ENCODE data around the gene PARD3B. TPM values are rescaled to one million over a fixed set of nuclear protein-coding genes. Genes with fewer than 3 reads are reported as not detected.

The PARD3B gene
- total RNA-seq, 1 experiment from 2014 or later: 7.6 TPM

DNA sequence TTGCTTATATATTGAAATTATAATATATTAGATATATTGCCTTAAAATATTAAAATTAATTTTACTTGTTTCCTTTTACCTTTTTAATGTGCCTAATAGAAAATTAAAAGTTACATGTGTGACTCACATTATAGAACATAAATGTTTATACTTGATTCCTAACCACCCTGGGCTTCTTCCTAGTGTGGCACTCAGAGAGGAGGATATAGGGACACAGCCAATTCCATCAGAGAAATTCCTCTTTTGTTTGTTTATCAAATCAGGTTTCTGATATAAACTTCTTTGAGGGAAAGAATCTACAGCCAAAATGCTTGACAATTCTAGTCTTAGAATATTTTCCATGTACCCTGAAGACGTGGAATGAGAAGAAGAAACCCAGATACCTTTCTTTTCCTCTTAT is 788.1 kb downstream of the PARD3B start:
- no TSS peak for BruUV-seq (replicated peaks)
- Histone ChIP-seq H3F3A (ENCODE audit: insufficient read depth, low read depth) (no peaks in the 10 kb centered on the region), H2AFZ (no peak overlapping the region), H3K9me3 (ENCODE audit: insufficient read depth, low read depth) (no peaks in the 10 kb centered on the region), H3K27ac (no peak overlapping the region), H3K4me3 (no peak overlapping the region), H3K4me2 (no peak overlapping the region), H3K4me1 (replicated peaks; ENCODE audit: insufficient read depth) (no peaks in the 10 kb centered on the region), H3K79me2 (ENCODE audit: low read depth) (no peaks in the 10 kb centered on the region), H4K20me1 (ENCODE audit: insufficient read depth) (no peaks in the 10 kb centered on the region), H3K9me2 (ENCODE audit: insufficient read depth) (no peaks in the 10 kb centered on the region), H3K27me3 (ENCODE audit: insufficient read depth, low read depth) (no peaks in the 10 kb centered on the region), H3K36me3 (ENCODE audit: low read depth) (no peaks in the 10 kb centered on the region)
- no peak for DNase-seq
- POLR2A ChIA-PET (ENCODE audit: unreplicated experiment): no interaction called here
- TF ChIP-seq, protein P1, sequence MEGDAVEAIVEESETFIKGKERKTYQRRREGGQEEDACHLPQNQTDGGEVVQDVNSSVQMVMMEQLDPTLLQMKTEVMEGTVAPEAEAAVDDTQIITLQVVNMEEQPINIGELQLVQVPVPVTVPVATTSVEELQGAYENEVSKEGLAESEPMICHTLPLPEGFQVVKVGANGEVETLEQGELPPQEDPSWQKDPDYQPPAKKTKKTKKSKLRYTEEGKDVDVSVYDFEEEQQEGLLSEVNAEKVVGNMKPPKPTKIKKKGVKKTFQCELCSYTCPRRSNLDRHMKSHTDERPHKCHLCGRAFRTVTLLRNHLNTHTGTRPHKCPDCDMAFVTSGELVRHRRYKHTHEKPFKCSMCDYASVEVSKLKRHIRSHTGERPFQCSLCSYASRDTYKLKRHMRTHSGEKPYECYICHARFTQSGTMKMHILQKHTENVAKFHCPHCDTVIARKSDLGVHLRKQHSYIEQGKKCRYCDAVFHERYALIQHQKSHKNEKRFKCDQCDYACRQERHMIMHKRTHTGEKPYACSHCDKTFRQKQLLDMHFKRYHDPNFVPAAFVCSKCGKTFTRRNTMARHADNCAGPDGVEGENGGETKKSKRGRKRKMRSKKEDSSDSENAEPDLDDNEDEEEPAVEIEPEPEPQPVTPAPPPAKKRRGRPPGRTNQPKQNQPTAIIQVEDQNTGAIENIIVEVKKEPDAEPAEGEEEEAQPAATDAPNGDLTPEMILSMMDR (conservative IDR thresholded peaks at IDR 0.05): no peak
- TF ChIP-seq EZH2 (IDR thresholded peaks at IDR 0.05; ENCODE audit: low read depth): no peak
- CTCF ChIA-PET: no interaction called here
- intact Hi-C loops (cut with micrococcal nuclease; ENCODE audit: unreplicated experiment): no loop called here

DNA sequence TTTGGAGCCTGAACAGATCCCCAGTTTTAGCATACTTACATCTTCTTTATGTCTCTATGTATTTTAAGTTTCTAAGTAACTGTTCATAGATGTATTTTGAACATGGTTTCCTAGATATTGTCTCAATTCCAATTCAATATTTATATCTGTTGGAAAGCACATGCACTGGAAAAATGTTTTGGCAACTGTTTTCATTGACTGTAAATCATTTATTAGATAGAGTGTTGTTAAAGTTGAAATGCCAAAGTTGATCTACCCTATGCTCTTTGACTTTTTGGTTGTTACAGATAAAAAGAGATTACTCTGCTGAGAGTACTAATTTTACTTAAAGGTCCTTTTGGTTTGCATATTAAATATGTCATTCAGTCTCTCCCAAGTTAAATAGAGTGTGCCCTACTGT is 792.0 kb downstream of the PARD3B start:
- Histone ChIP-seq H3K36me3 (ENCODE audit: low read depth) (no peaks in the 10 kb centered on the region), H3K9me3 (ENCODE audit: insufficient read depth, low read depth) (no peaks in the 10 kb centered on the region), H3K4me1 (replicated peaks; ENCODE audit: insufficient read depth) (no peaks in the 10 kb centered on the region), H3K27ac (no peak overlapping the region), H4K20me1 (ENCODE audit: insufficient read depth) (no peaks in the 10 kb centered on the region), H2AFZ (no peak overlapping the region), H3K4me3 (no peak overlapping the region), H3F3A (ENCODE audit: insufficient read depth, low read depth) (no peaks in the 10 kb centered on the region), H3K79me2 (ENCODE audit: low read depth) (no peaks in the 10 kb centered on the region), H3K9me2 (ENCODE audit: insufficient read depth) (no peaks in the 10 kb centered on the region), H3K27me3 (ENCODE audit: insufficient read depth, low read depth) (no peaks in the 10 kb centered on the region), H3K4me2 (no peak overlapping the region)
- DNase-seq: no peak
- intact Hi-C loops (cut with micrococcal nuclease; ENCODE audit: unreplicated experiment): no loop called here
- TF ChIP-seq EZH2 (IDR thresholded peaks at IDR 0.05; ENCODE audit: low read depth): no peak
- TF ChIP-seq, protein P1 (conservative IDR thresholded peaks at IDR 0.05): no peak
- ChIA-PET POLR2A (ENCODE audit: unreplicated experiment) (no interaction called here), CTCF (no interaction called here)
- BruUV-seq (replicated peaks): no TSS peak

DNA sequence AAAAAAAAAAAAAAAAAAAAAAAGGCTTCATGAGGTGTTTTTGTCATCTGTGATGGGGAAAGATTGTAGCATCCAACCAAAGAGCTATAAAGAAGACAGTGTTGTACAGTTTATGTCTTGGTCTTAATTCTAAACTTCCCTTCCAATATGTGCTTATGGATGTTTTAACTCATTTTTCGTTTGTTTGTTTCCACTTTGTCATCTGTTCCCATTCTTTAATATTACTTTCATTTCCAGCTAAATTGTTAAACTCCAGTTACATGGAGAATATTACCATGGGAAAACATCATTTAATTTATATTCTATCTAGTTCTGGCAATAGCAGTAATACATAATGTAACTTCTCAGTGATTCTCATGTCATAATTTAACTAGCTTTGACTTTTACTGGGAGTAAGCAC is 792.9 kb downstream of the PARD3B start:
- Histone ChIP-seq H3K9me2 (ENCODE audit: insufficient read depth) (no peaks in the 10 kb centered on the region), H3K9me3 (ENCODE audit: insufficient read depth, low read depth) (no peaks in the 10 kb centered on the region), H3K36me3 (ENCODE audit: low read depth) (no peaks in the 10 kb centered on the region), H3K4me3 (no peak overlapping the region), H3K27ac (no peak overlapping the region), H3F3A (ENCODE audit: insufficient read depth, low read depth) (no peaks in the 10 kb centered on the region), H3K4me2 (no peak overlapping the region), H3K27me3 (ENCODE audit: insufficient read depth, low read depth) (no peaks in the 10 kb centered on the region), H2AFZ (no peak overlapping the region), H4K20me1 (ENCODE audit: insufficient read depth) (no peaks in the 10 kb centered on the region), H3K4me1 (replicated peaks; ENCODE audit: insufficient read depth) (no peaks in the 10 kb centered on the region), H3K79me2 (ENCODE audit: low read depth) (no peaks in the 10 kb centered on the region)
- BruUV-seq (replicated peaks): no TSS peak
- TF ChIP-seq EZH2 (IDR thresholded peaks at IDR 0.05; ENCODE audit: low read depth): no peak
- no peak for DNase-seq
- ChIA-PET POLR2A (ENCODE audit: unreplicated experiment) (no interaction called here), CTCF (no interaction called here)
- intact Hi-C loops (cut with micrococcal nuclease; ENCODE audit: unreplicated experiment): no loop called here

DNA sequence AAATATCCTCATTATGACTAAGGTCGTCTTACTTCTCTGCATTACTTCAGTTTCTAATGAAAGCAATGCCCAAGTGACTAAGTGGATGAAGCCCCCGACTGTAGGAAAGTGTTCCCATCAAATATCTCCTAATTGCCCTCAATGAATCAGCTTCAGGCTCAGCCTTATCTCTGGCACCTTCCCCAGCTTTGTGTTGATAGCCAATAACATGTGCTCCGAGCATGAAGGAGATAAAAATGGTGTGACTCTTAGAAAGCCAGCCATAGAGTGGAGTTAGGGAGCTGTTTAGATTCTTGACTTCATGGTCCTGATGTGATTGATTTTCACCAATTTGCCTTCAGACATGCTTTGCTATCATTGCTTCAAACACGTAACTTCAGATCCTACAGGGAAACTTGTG is 797.8 kb downstream of the PARD3B start:
- Histone ChIP-seq H3K9me2 (ENCODE audit: insufficient read depth) (no peaks in the 10 kb centered on the region), H4K20me1 (ENCODE audit: insufficient read depth) (no peaks in the 10 kb centered on the region), H3K36me3 (ENCODE audit: low read depth) (no peaks in the 10 kb centered on the region), H3F3A (ENCODE audit: insufficient read depth, low read depth) (no peaks in the 10 kb centered on the region), H3K4me2 (no peak overlapping the region), H3K4me3 (no peak overlapping the region), H3K27ac (no peak overlapping the region), H2AFZ (no peak overlapping the region), H3K79me2 (ENCODE audit: low read depth) (no peaks in the 10 kb centered on the region), H3K27me3 (ENCODE audit: insufficient read depth, low read depth) (no peaks in the 10 kb centered on the region), H3K9me3 (ENCODE audit: insufficient read depth, low read depth) (no peaks in the 10 kb centered on the region), H3K4me1 (replicated peaks; ENCODE audit: insufficient read depth) (no peaks in the 10 kb centered on the region)
- intact Hi-C loops (cut with micrococcal nuclease; ENCODE audit: unreplicated experiment): no loop called here
- TF ChIP-seq, protein P1 (conservative IDR thresholded peaks at IDR 0.05): no peak
- CTCF ChIA-PET: no interaction called here
- no TSS peak for BruUV-seq (replicated peaks)
- POLR2A ChIA-PET (ENCODE audit: unreplicated experiment): no interaction called here
- no peak for DNase-seq

Data from PC-9 (cell line).